Measurements from ENCODE around the gene PDCD4.

DNA sequence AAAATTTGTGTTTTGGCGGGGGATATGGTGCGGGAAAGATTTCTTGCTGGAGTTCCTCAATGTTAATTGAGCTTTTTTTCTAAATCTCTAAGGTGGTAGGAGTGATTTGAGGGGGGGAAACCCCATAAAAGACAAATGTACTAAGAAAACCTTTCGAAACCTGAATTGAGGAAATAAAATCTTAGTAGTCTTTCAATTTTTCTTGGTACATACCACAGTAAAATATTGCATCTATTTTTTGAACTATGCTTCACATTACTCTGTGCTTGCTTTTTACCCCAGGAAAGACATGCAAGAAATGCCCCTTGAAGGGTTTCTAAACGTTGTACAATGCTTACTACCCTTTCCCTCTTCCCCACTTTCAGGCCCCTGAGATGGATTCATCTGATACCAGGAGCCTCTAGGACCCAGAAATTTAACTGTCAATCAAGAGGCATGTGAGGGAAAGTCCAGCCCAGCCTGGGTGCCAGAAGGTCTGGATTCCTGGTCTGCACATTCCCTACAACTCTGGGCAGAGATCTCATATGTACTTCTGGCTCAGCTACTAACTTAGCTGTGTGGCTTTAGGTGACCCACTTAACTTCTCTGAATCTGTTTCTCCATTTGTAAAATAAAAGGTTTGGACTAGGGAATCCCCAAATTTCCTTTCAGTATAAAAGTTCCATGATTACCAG, 5.8 kb upstream of the PDCD4 start:
- TF ChIP-seq, protein P1, sequence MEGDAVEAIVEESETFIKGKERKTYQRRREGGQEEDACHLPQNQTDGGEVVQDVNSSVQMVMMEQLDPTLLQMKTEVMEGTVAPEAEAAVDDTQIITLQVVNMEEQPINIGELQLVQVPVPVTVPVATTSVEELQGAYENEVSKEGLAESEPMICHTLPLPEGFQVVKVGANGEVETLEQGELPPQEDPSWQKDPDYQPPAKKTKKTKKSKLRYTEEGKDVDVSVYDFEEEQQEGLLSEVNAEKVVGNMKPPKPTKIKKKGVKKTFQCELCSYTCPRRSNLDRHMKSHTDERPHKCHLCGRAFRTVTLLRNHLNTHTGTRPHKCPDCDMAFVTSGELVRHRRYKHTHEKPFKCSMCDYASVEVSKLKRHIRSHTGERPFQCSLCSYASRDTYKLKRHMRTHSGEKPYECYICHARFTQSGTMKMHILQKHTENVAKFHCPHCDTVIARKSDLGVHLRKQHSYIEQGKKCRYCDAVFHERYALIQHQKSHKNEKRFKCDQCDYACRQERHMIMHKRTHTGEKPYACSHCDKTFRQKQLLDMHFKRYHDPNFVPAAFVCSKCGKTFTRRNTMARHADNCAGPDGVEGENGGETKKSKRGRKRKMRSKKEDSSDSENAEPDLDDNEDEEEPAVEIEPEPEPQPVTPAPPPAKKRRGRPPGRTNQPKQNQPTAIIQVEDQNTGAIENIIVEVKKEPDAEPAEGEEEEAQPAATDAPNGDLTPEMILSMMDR (IDR thresholded peaks at IDR 0.05 in 2 of 3, conservative IDR thresholded peaks at IDR 0.05 in 1 of 3; ENCODE audit: borderline replicate concordance in 1 of 3, insufficient read depth in 1 of 3, low read depth in 2 of 3, low read length in 2 of 3), result no peak
- no peak for TF ChIP-seq POLR2A (IDR thresholded peaks at IDR 0.05; ENCODE audit: borderline replicate concordance, extremely low read depth, insufficient read depth, insufficient read length)
- TF ChIP-seq MAX (IDR thresholded peaks at IDR 0.05), result no peak
- no peak for TF ChIP-seq SRF (IDR thresholded peaks at IDR 0.05; ENCODE audit: low read depth)
- TF ChIP-seq POLR2AphosphoS5 (IDR thresholded peaks at IDR 0.05; ENCODE audit: low read depth, low read length), result no peak
- no peak for TF ChIP-seq ATF3 (IDR thresholded peaks at IDR 0.05)
- TF ChIP-seq CBX3 (IDR thresholded peaks at IDR 0.05; ENCODE audit: low read depth), result no peak
- TF ChIP-seq REST (IDR thresholded peaks at IDR 0.05; ENCODE audit: low read depth), result no peak
- TF ChIP-seq EZH2 (IDR thresholded peaks at IDR 0.05), result no peak
- no peak for TF ChIP-seq ZNF274 (IDR thresholded peaks at IDR 0.05; ENCODE audit: low read depth, low read length)
- TF ChIP-seq CEBPB (IDR thresholded peaks at IDR 0.05; ENCODE audit: low read depth), result no peak
- no peak for TF ChIP-seq ZFX (IDR thresholded peaks at IDR 0.05)
- no peak for TF ChIP-seq RAD21 (IDR thresholded peaks at IDR 0.05; ENCODE audit: low read depth)
- TF ChIP-seq EZH2phosphoT487 (IDR thresholded peaks at IDR 0.05; ENCODE audit: borderline replicate concordance), result no peak

All from HCT116 (cell line).